Right lobe of liver (tissue), 4 donors: ENCODE data around the gene UBE2M.

Experiments
- CTCF ChIP-seq, 4 donors: fragments of 200-600 bp in 3 of 4; fragments of 450-650 bp in 1 of 4; IDR thresholded peaks; one replicate each; pipeline versions ENCODE4 v1.5.1 to v1.8.0; 2016 to 2022; ENCODE audit warnings: antibody characterized with exemption in 4 of 4, mild to moderate bottlenecking in 2 of 4
- POLR2A ChIP-seq: fragments of 450-650 bp; IDR thresholded peaks from one replicate; pipeline ENCODE4 v1.6.1; 2017; ENCODE audit warnings: antibody characterized with exemption, mild to moderate bottlenecking
- donor health status: DM: no; HTN: no; CAD: no.
- donor health status: DM: no; HTN: no; CAD: no.
- donor health status: DM: no; HTN: yes; CAD: no.

DNA sequence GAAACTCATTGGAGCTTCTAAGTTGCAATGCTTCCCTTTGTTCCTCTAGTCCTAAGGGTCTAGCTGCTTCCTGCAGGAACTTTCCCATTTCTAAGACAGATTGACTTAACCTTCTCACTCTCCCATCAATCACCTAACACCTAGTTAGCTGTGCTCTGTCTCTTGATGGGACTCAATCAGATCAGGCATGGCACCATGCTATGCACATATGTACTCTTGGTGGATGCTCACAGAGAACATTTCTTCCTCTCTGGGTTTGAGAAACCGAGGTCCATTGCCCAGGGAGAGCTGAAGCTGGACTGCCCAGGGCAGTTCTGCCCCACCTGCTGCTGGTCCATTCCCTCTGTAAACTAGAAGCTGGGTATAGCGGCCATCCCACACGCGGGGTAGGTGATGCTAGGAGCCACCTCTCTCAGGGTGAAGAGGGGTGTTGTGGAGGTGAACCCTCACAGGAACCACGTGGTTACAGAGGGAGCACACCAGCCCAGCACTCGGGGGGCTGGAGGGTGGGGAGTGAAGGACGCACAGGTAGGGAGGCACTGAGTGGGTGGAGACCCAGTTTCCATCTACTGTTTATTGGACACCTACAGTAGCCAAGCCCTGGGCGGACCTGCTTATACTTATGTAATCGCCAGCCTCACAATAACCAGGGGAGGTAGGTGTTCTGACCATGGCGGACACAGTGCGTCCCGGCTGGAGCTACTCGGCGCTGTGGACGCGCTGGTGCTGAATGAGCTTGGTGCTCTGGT, 3.1 kb upstream of the UBE2M start:
- TF ChIP-seq CTCF (IDR thresholded peaks at IDR 0.05) (no peak), POLR2A (no peak)
